IMR-90 (cell line): ENCODE results near the gene LEO1. TPM values are rescaled to one million over a fixed set of nuclear protein-coding genes. Genes with fewer than 3 reads are reported as not detected.

Experiments used
- ATAC-seq: fragments of 200-7000 bp; cut with Tn5 transposase; 2 replicates; pipeline ENCODE4 v1.9.1; 2020; ENCODE audit warnings: low read depth, mild to moderate bottlenecking, moderate library complexity
- BruUV-seq: library from RNA; stranded (reverse); fragments of 400-500 nt; replicated peaks from 2 replicates; lab custom pipeline; 2021; lab: Mats Ljungman, UMichigan
- CTCF ChIA-PET: fragments of 300-600 bp; formaldehyde crosslinking; extraction: SDS; loops from one replicate; lab custom pipeline; 2021; ENCODE audit warnings: antibody characterized with exemption; lab: Yijun Ruan, JAX
- POLR2A ChIA-PET: fragments of 300-600 bp; sonication (Branson Sonifier 250); formaldehyde crosslinking; loops from one replicate; lab custom pipeline; 2022; ENCODE audit warnings: antibody characterized with exemption; ENCODE audit not compliant: unreplicated experiment; lab: Charles Lee
- DNase-seq: peaks from one replicate; pipeline ENCODE4 v3.0.0; 2013
- H2AFZ ChIP-seq: replicated peaks from 2 replicates; pipeline ENCODE3; 2013; ENCODE audit warnings: low read length, mild to moderate bottlenecking; ENCODE audit not compliant: poor library complexity
- H2AK5ac ChIP-seq: 2 replicates; pipeline ENCODE4 v1.6.1; 2013; ENCODE audit warnings: low read depth, low read length, inconsistent platforms
- H2AK9ac ChIP-seq: replicated peaks from 2 replicates; pipeline ENCODE3; 2013; ENCODE audit warnings: mild to moderate bottlenecking, low read depth, low read length, moderate library complexity; ENCODE audit not compliant: poor library complexity
- H2BK120ac ChIP-seq: 2 replicates; pipeline ENCODE4 v1.6.1; 2013; ENCODE audit warnings: low read depth, low read length, inconsistent platforms
- H2BK15ac ChIP-seq: 3 replicates; pipeline ENCODE4 v1.6.1; 2013; ENCODE audit warnings: low read depth, low read length, inconsistent platforms
- H2BK20ac ChIP-seq: 2 replicates; pipeline ENCODE4 v1.6.1; 2013; ENCODE audit warnings: low read depth, mild to moderate bottlenecking, inconsistent platforms, low read length, moderate library complexity
- H2BK5ac ChIP-seq: 2 replicates; pipeline ENCODE4 v1.6.1; 2013; ENCODE audit warnings: mild to moderate bottlenecking, low read depth, low read length, inconsistent platforms; ENCODE audit not compliant: poor library complexity, severe bottlenecking
- H3K14ac ChIP-seq: replicated peaks from 2 replicates; pipeline ENCODE4 v1.6.1; 2013; ENCODE audit warnings: low read depth, low read length, inconsistent platforms
- H3K18ac ChIP-seq: 2 replicates; pipeline ENCODE4 v1.6.1; 2013; ENCODE audit warnings: low read depth, low read length, control low read depth
- H3K23ac ChIP-seq: 2 replicates; pipeline ENCODE4 v1.6.1; 2013; ENCODE audit warnings: low read depth, low read length, inconsistent platforms
- H3K27ac ChIP-seq: 2 replicates; pipeline ENCODE4 v1.5.1; 2013; ENCODE audit warnings: mild to moderate bottlenecking, control low read depth, low read length; ENCODE audit not compliant: insufficient read depth
- H3K27me3 ChIP-seq: 2 replicates; pipeline ENCODE4 v1.6.1; 2013; ENCODE audit warnings: low read length; ENCODE audit not compliant: control insufficient read depth, insufficient read depth
- H3K36me3 ChIP-seq: 2 replicates; pipeline ENCODE4 v1.6.1; 2013; ENCODE audit warnings: low read length, mixed read lengths; ENCODE audit not compliant: control insufficient read depth, insufficient read depth
- H3K4ac ChIP-seq: 2 replicates; pipeline ENCODE4 v1.6.1; 2013; ENCODE audit warnings: low read depth, low read length, inconsistent platforms
- H3K4me1 ChIP-seq: 2 replicates; pipeline ENCODE4 v1.6.1; 2013; ENCODE audit warnings: low read length, mixed read lengths; ENCODE audit not compliant: control insufficient read depth, insufficient read depth
- H3K4me2 ChIP-seq: 2 replicates; pipeline ENCODE4 v1.6.1; 2013; ENCODE audit warnings: low read depth, mild to moderate bottlenecking, control low read depth, low read length, moderate library complexity
- H3K4me3 ChIP-seq: 2 replicates; pipeline ENCODE4 v1.5.1; 2013; ENCODE audit warnings: low read depth, mild to moderate bottlenecking, control low read depth, low read length, moderate library complexity; ENCODE audit not compliant: insufficient read depth
- H3K56ac ChIP-seq: 2 replicates; pipeline ENCODE4 v1.6.1; 2013; ENCODE audit warnings: low read length, inconsistent platforms; ENCODE audit not compliant: insufficient read depth; ENCODE audit errors: extremely low read depth
- H3K79me1 ChIP-seq, 2 experiments: 2 replicates each; pipeline ENCODE4 v1.6.1; 2013; ENCODE audit warnings: low read length in 2 of 2, inconsistent platforms in 1 of 2, low read depth in 1 of 2
- H3K9ac ChIP-seq: 2 replicates; pipeline ENCODE4 v1.6.1; 2013; ENCODE audit warnings: low read depth, low read length, control low read depth
- H3K9me1 ChIP-seq: 2 replicates; pipeline ENCODE4 v1.6.1; 2013; ENCODE audit warnings: low read length, inconsistent platforms; ENCODE audit not compliant: insufficient read depth
- H3K9me3 ChIP-seq: 2 replicates; pipeline ENCODE4 v1.6.1; 2013; ENCODE audit warnings: low read length; ENCODE audit not compliant: control insufficient read depth, insufficient read depth
- H4K20me1 ChIP-seq: 2 replicates; pipeline ENCODE4 v1.6.1; 2013; ENCODE audit warnings: low read length, inconsistent platforms; ENCODE audit not compliant: insufficient read depth
- H4K5ac ChIP-seq: 2 replicates; pipeline ENCODE4 v1.6.1; 2013; ENCODE audit warnings: mild to moderate bottlenecking, low read depth, low read length, control low read depth
- H4K8ac ChIP-seq, 2 experiments: 2 replicates each; pipeline ENCODE4 v1.6.1; 2013; ENCODE audit warnings: low read depth in 2 of 2, low read length in 2 of 2, control low read depth in 1 of 2, inconsistent platforms in 1 of 2
- H4K91ac ChIP-seq: 2 replicates; pipeline ENCODE4 v1.6.1; 2013; ENCODE audit warnings: low read depth, low read length, inconsistent platforms; ENCODE audit not compliant: insufficient read depth
- FOS ChIP-seq: fragments of 150-350 bp; IDR thresholded peaks from 2 replicates; pipeline ENCODE4 v1.6.1; 2016; ENCODE audit warnings: low read depth, low read length
- MAFK ChIP-seq: IDR thresholded peaks from 2 replicates; pipeline ENCODE4 v1.6.1; 2012; ENCODE audit warnings: low read depth, low read length, improper control_type of control experiment
- NFE2L2 ChIP-seq: fragments of 150-350 bp; IDR thresholded peaks from 2 replicates; pipeline ENCODE4 v1.6.1; 2016; ENCODE audit warnings: low read depth, mild to moderate bottlenecking, low read length
- RAD21 ChIP-seq: IDR thresholded peaks from 2 replicates; pipeline ENCODE4 v1.6.1; 2012; ENCODE audit warnings: low read length, improper control_type of control experiment
- RCOR1 ChIP-seq: IDR thresholded peaks from 2 replicates; pipeline ENCODE4 v1.6.1; 2012; ENCODE audit warnings: mild to moderate bottlenecking, low read length, improper control_type of control experiment; ENCODE audit not compliant: insufficient replicate concordance
- RFX5 ChIP-seq: IDR thresholded peaks from 2 replicates; pipeline ENCODE4 v1.8.0; 2012; ENCODE audit warnings: low read depth, mild to moderate bottlenecking, low read length, moderate library complexity
- SMC3 ChIP-seq: fragments of 150-350 bp; IDR thresholded peaks from 2 replicates; pipeline ENCODE4 v1.6.1; 2016; ENCODE audit warnings: low read depth, mild to moderate bottlenecking, antibody characterized with exemption, low read length, moderate library complexity
- WGBS, 2 experiments: methylation state at CpG; one replicate each; pipeline versions ENCODE4 v1.1.5 to v1.1.7; 2013; ENCODE audit warnings: missing lambda C conversion rate in 2 of 2; ENCODE audit not compliant: insufficient read length in 1 of 2; ENCODE audit errors: extremely low coverage in 2 of 2; 5-methylcytosine and 5-hydroxymethylcytosine counted together
- dilution Hi-C: fragments of 300-500 bp; cut with HindIII; formaldehyde crosslinking; loops from one replicate; pipeline ENCODE4 v1.14.3; 2018; ENCODE audit warnings: low sequenced_read_pairs; ENCODE audit not compliant: unreplicated experiment
- in situ Hi-C: fragments of 300-500 bp; cut with MboI; formaldehyde crosslinking; loops from 3 replicates; pipeline ENCODE4 v1.14.3; 2019; ENCODE audit warnings: low sequenced_read_pairs, inconsistent platforms, mixed read lengths
- intact Hi-C: fragments of 100-400 bp; cut with micrococcal nuclease; formaldehyde crosslinking; loops from 2 replicates; pipeline ENCODE4 v1.10.0; 2022
- polyA plus RNA-seq, 3 experiments: library from polyadenylated mRNA; depleted of rRNA; stranded (reverse); fragments of >200 nt; gene quantifications; 2 replicates each; pipeline ENCODE4 v1.2.3, GENCODE V29; 2012; ENCODE audit warnings: low replicate concordance in 1 of 3
- total RNA-seq: library from RNA; depleted of rRNA; stranded (reverse); fragments of >200 nt; gene quantifications from 2 replicates; pipeline ENCODE4 v1.2.3, GENCODE V29; 2012
- TF ChIP-seq, protein P1 (sequence below): fragments of 150-350 bp; IDR thresholded peaks from 2 replicates; pipeline ENCODE4 v1.6.1; 2017; ENCODE audit warnings: mild to moderate bottlenecking, antibody characterized with exemption, low read length, low read depth
- TF ChIP-seq, protein P2 (sequence below): fragments of 150-350 bp; IDR thresholded peaks from 2 replicates; pipeline ENCODE4 v1.6.1; 2016; ENCODE audit warnings: low read depth, mild to moderate bottlenecking, low read length, moderate library complexity, borderline replicate concordance

Gene LEO1
- total and polyA plus RNA-seq, 2 of the 4 experiments (the other 2 are of a cell fraction) = 9.0 to 11.5 TPM

DNA sequence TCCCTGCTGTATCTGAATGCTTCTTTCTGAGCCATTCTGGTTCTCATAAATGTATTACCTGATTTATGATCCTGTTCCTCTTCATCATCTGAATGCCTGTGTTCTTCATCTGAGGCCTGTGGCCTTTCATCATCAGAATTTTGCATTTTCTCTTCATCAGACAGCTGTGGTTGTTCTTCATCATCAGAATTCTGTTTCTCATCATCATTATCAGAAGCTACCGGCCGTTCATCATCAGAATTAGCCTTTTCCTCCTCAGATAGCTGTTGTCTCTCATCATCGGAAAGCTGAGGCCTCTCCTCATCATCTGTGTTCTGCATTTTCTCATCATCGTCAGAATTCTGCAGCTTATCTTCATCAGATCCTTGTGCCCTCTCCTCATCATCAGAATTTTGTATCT is 5.9 kb downstream of the LEO1 start:
- 0 out of 2 replicates have a peak, but pooled peaks cover 2% of the 10 kb centered on the region for H3K4me1 ChIP-seq
- peaks cover 16 to 45% of the 10 kb centered on the region in 2 experiments for H3K79me1 ChIP-seq
- H4K20me1 ChIP-seq = peaks cover 19% of the 10 kb centered on the region; the same call in 1 of the 2 replicates
- intact Hi-C loops (no loop called here), in situ Hi-C loops (no loop called here), dilution Hi-C loops (no loop called here)
- no peak overlapping the region for H3K18ac ChIP-seq
- peaks cover 9% of the 10 kb centered on the region; the same call in 1 of the 2 replicates for H3K9me1 ChIP-seq
- ChIA-PET CTCF (no interaction called here), POLR2A (no interaction called here)
- H2AFZ ChIP-seq = no peak overlapping the region
- no peak overlapping the region for H3K4ac ChIP-seq
- H3K4me2 ChIP-seq = no peak overlapping the region
- H3K23ac ChIP-seq = no peak overlapping the region
- no peak overlapping the region for H3K14ac ChIP-seq
- no peak overlapping the region for H2AK9ac ChIP-seq
- 96% methylated on average over 4 of the region's 4 CpGs; no CpG with 5 or more reads in 1 of the 2 experiments for WGBS, 2 experiments
- H3K27ac ChIP-seq = no peak overlapping the region
- no peak overlapping the region for H3K56ac ChIP-seq
- H3K27me3 ChIP-seq = no peaks in the 10 kb centered on the region
- no peak overlapping the region for H3K9ac ChIP-seq
- H4K8ac ChIP-seq = no peak overlapping the region
- no peak overlapping the region for H2BK20ac ChIP-seq
- H2BK5ac ChIP-seq = no peak overlapping the region
- H3K36me3 ChIP-seq = peaks cover 14% of the 10 kb centered on the region
- no peak overlapping the region for H2BK120ac ChIP-seq
- ATAC-seq (no peak), DNase-seq (no peak)
- no TSS peak for BruUV-seq
- no peak overlapping the region for H4K91ac ChIP-seq
- TF ChIP-seq FOS = no peak
- TF ChIP-seq RCOR1 = no peak
- no peak for TF ChIP-seq NFE2L2
- no peak for TF ChIP-seq RAD21
- TF ChIP-seq SMC3 = no peak
- TF ChIP-seq RFX5 = no peak
- no peak for TF ChIP-seq MAFK
- TF ChIP-seq, protein P1, sequence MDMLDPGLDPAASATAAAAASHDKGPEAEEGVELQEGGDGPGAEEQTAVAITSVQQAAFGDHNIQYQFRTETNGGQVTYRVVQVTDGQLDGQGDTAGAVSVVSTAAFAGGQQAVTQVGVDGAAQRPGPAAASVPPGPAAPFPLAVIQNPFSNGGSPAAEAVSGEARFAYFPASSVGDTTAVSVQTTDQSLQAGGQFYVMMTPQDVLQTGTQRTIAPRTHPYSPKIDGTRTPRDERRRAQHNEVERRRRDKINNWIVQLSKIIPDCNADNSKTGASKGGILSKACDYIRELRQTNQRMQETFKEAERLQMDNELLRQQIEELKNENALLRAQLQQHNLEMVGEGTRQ = no peak
- TF ChIP-seq, protein P2, sequence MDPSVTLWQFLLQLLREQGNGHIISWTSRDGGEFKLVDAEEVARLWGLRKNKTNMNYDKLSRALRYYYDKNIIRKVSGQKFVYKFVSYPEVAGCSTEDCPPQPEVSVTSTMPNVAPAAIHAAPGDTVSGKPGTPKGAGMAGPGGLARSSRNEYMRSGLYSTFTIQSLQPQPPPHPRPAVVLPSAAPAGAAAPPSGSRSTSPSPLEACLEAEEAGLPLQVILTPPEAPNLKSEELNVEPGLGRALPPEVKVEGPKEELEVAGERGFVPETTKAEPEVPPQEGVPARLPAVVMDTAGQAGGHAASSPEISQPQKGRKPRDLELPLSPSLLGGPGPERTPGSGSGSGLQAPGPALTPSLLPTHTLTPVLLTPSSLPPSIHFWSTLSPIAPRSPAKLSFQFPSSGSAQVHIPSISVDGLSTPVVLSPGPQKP = no peak
- no peak overlapping the region for H4K5ac ChIP-seq
- no peak overlapping the region for H2BK15ac ChIP-seq
- no peak overlapping the region for H2AK5ac ChIP-seq
- no peaks in the 10 kb centered on the region for H3K9me3 ChIP-seq
- H3K4me3 ChIP-seq = no peak overlapping the region
